GM19035 (cell line): ENCODE results near the gene MAP2K2.

Experiments used
- ATAC-seq: cut with Tn5 transposase; IDR thresholded peaks from one replicate; pipeline ENCODE4 v1.9.1; 2021; ENCODE audit not compliant: unreplicated experiment

Gene MAP2K2

DNA sequence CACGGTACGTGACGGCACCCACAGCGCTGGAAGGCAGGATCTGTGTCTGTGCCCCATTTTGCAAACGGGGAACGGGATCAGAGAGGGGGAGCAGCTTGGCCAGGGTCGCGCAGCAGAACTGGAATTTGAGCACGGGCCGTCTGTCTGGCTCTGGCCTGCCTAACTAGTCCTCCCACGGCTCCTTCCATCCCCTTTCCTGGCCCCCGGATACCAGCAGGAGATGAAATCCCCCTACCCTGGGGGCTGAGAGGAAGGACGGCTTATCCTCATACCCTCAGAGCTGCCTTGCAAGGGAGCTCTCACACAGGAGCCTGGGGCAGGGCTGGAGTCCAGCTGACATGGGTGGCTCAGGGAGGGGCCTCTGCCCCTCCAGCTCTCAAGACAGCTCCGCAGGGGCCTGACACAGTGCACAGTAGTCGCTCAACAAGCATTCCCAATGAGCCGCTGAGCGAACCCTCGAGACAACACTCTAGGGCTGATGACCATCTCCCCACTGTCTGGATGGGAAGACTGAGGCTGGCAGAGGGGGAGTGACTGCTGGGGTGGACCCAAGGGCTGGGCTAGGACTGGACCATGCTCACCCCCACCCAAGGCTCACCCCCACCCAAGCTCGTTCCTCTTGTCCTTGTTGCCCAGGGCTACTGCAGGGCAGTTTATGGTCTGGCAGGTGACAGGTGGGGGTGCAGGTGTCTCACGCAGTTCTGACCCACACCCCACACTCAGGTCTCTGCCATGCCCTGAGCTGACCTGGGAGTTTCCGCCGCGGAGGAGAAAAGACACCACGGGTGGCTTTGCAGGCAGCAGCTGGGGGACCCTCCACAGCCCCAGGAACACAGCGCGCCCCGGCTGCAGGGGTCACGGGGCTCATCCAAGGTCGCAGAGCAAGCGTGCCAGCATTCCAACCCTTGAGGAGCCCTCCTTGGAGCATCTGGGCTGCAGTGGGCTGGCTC lies 61.2 kb downstream of the MAP2K2 start:
- no peak for ATAC-seq

DNA sequence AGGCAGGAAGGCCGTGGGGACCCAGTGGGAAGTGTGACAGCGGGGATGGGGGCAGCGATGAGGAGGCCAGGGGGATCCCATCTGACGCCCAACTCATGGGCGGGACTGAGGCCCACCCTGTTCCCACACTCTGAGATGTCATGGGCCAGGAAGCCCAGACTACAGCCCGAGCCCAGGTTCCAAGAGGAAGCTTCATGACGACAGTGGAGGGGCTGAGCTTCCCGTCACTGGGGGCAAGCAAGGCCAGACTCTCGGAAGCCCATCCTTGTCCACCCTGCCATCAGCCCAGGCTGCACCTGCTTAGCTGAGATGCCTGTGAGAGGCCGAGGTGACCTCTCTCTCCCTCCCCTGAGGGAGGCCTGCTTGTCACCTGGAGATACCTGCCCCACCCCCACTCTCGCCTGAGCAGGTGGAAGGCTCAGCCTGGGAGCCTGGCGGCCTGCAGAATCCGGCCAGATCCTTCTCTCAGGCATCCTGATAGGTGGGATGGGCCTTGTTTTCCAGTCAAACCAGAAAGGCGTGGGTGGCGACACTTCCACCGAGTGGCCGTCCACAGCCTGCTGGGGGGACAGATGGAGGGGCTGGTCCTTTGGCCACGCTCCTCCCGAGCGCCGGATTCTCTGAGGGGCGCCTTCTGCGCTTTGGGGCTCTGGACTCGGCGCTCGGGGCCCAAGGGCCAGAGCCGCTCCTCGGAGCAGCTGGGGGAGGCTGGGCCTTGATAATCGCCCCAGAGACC lies 62.1 kb downstream of the MAP2K2 start:
- ATAC-seq: no peak

DNA sequence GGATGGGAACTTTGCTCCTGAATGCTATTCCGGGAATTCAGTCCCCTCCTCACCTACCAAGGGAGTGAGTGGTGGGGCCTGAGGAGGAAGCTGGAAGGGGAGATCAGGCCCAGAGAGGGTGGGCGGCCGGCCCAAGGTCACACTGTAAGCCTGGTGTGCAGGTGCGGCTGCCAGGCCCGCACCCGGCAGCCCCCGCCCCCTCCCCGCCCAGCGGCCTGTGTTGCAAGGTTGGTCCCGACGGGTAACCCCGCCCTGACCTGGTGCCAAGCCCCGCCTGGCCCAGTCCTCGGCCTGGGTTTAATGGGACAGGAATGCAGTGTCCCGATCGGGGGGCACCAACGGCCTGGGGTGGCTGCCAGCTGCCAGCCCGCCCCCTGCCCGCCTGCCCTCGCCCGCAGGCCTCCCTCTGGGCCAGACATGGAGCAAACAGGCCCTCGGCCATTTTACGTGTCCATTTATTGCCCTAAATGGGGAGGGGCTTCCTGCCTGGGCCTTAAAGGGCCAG lies 62.7 kb downstream of the MAP2K2 start:
- no peak for ATAC-seq

DNA sequence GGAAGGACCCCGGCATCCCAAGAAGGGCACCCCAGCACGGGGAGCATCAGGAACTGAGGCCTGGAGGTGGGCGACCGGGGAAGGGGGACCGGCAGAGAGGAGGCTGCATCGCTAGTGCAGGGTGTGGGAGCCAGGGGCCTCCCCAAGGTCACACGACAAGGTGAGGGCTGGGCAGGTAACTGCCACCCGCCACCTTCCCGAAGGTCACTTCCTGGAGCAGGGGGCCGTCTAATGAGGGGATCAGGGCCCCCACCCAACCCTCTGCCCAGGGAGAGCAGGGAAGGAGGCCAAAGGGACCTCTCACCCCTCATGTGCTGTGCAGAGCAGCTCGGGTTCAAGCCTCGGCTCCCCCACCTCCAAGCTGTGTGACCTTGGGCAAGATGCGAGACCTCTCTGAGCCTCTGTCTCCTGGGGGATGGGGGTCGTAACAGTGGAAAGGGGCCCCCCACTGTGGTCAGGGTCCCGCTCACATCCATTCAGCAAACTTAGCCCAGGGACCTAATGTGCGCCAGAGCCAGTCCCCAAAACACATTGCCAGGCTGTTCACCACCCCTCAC lies 63.2 kb downstream of the MAP2K2 start:
- no peak for ATAC-seq

DNA sequence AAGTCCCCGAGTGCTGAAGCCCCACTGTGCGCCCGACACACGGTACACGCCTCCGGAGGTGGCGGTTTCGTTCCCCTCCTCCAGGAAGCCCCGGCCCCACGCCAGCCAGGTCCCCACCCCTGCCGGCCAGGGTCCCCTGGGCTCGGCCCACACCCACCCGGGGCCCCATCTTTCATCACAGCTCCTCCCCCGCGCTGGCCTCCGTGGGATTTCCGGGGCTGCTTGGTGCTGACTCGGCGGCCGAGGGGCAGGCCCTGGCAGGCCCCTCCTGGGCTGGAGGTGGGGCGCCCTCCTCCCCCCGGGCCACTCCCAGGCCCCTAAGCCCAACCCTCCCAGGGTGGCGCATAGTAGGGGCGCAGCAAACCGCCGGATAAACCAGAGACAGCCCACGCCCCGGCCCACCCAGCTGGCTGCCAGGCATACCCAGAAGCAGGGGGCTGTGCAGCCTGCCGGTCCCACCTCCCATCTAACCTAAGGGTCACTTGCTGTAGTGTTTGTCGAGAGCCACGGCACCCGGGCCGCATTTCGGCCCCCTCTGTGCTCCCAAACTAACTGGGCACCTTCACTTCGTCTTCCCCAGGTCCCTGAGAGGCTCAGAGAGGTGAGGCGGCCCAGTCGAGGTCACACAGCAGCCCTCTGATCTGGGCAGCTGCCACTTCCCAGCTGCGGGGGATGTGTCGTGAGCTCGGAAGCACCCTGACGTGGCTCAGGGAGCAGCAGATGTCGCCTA lies 63.9 kb downstream of the MAP2K2 start:
- ATAC-seq: no peak

DNA sequence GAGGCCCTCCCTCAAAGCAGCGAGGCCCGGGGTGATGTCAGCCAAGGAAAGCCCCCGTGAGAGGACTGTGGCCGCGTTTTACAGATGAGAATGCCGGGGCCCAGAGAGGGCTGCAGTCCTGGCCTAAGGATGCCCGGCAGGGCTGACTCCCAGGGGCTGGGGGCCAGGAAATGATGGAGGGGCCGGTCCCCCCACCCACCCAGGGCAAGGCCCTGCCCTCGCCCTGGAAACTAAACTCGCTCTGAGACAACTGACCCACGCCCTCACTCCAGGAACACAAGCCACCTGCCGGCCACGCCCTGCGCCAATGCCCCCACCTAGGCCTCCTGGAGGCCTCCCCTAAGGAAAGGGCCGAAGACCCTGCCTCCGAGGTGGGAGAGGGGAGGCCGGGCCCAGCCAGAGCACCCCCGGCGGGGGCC lies 64.5 kb downstream of the MAP2K2 start:
- no peak for ATAC-seq

DNA sequence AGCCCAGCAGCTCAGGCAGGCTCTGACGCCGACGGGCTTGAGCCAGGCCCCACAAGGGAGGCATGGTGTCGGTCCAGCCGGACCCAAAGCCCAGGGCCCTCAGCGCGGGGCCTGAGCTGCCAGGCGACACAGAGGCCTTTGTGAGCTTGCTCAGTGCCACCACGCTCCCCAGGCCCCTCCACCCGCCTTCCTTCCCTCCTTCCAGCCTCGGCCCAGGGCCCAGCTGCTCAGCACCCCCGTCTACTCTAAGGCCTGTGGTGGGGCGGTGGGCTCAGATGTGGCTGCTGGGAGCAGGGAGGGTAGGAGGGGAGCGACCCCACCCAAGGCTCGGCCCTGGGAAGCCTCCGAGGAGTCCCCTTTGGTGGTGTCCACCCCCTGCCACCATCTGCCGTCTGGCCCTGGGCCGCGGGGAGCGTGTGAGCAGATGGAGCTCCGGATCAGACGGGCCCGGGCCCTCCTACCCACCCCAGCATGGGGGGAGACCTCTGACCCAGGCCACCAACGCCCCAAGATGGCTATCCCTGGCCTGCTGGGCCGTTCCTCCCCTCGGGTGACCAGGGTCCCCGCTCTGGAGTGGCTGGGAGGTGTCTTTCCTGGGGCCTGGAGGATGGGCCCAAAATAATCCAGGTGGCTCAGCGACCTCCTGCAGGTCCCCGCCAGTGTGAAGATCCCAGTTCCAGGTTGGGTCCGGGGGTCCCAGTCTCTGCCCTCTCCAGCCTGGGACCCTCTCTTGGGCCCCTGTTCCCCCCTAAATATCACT lies 65.0 kb downstream of the MAP2K2 start:
- no peak for ATAC-seq

DNA sequence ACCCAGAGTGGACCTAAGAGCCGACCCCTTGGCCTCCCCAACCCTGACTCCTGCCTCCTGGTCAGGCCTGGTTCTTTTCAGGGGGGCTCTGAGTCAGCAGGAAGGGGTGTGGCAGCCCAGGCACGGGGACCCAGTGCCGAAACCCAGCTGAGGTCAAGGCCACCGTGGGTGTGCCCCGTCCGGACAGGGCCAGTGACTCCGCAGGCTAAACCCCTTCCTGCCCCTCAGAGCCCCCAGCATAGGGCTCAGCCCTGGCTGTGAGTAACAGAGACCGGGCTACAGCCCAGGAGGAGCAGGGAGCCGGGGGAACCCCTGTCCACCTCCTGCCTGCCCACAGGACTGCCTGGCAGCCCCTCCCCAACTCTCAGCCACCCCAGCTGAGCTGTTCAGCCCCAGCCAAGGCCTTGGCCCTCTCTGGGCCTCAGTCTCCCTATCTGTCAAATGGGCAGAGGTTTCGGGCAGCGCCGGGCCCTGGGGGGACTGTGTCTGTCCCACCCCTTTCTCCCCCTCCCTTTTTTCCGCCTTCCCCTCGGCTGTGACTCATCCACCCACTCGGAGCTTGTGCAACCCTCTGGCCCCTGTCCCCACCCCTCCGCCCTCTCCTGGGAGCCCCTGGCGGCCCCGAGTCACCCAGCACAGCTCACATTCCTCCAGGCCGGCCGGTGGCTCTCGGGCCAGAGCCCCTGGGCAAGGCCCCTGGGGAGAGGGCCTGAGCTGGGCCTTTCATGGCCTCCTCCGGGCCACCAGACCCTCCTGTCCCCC lies 65.8 kb downstream of the MAP2K2 start:
- ATAC-seq: no peak

DNA sequence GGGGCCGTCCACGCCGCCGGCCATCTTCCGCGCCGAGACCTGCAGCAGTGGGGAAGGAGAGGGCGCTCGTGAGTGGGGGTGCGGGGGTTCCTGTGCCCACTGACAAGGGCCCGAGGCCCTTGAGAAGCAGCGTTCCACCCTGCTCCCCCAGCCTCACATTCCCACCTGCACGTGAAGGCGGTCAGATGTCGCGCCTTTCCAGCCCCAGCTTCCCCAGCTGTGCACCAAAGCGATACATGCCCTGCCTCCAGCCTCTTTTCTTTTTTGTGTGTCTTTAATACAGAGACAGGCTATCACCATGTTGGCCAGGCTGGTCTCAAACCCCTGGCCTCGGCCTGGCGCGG lies 68.7 kb downstream of the MAP2K2 start:
- no peak for ATAC-seq

DNA sequence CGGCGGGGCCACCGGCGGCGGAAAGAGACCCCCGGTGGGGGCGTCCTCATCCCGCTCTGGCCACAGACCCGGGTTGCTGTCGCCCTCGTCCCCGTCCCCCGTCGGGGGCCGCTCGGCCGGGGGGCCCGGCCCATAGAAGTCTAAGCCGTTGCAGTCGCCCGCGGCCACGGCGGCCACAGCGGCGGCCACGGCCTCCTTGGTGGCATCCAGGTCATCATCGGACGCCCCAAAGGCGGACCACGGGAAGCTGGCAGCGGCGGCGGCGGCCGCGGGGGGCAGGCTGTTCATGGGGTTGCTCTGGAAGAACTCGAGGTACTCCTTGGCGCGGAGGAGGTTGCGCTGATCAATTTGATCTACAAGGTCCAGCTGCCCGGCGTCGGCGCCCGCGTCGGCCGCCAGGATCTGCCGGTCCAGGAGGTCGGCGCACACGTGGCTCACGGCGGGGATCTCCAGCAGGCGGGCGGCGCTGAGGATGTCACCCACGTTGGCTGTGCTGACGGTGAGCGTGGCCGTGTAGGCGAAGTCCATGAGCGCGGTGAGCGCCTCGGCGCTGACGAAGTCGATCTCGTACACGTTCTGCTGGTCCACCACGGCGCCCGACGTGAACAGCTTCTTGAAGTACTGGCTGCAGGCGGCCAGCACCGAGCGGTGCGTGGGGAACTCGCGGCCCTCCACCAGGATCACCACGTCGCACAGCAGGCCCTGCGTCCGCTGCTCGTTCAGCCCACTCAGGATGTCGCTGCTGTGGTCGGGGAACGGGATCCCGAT lies 69.3 kb downstream of the MAP2K2 start:
- no peak for ATAC-seq

DNA sequence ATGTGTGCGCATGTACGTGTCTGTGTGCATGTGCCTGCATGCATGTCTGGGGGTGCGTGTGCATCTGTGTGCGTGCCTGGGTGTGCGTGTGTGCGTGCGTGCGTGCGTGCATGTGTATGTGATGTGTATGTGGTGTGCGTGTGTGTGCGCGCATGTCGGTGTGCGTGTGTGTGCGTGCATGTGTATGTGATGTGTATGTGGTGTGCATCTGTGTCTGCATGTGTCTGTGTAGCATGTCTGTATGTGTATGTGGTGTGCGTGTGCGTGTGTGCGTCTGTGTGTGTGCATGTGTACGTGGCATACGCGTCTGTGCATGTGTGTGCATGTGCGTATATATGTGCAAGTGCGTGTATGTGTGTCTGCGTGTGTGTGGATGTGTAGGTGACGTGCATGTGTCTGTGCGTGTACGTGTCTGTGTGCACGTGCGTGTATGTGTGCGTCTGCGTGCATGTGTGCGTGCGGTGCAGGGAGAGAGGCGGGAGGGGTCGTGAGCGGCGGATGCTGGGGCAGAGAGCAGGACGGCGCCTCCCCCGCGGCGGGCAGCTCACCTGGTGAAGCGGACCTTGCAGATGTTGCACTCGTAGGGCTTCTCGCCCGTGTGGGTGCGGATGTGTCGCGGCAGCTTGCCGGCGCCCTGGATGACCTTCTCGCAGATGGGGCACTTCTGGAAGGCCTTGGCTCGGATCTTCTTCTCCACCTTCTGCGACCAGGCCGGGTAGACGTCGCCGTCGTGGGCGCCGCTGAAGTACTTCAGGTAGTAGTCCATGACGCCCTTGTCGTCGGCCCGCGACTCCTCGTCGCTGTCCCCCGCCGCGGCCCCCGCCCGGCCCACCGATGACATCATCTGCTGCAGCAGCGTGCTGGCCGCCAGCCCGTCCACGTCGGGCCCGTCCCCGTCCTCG lies 70.2 kb downstream of the MAP2K2 start:
- no peak for ATAC-seq

DNA sequence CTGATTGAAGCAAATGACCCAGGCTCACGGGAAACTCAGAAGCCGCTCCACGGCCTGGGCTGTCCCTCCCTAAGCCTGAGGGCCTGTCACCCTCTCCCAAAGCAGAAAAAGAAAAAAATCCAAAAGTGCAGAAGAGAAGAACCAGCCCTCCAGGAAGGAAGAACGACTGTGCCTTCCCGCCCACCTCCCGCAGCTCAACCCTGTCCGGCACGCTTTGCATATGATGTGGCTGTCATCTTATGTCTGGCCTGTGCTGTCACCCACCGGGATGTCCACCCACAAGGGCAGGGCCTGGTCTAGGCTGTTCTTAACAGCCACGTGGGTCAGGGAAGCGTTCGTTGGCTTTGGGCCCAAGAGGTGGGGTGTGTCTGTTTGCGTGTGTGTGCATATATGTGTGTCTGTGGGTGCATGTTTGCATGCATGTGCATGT lies 70.9 kb downstream of the MAP2K2 start:
- ATAC-seq: no peak

DNA sequence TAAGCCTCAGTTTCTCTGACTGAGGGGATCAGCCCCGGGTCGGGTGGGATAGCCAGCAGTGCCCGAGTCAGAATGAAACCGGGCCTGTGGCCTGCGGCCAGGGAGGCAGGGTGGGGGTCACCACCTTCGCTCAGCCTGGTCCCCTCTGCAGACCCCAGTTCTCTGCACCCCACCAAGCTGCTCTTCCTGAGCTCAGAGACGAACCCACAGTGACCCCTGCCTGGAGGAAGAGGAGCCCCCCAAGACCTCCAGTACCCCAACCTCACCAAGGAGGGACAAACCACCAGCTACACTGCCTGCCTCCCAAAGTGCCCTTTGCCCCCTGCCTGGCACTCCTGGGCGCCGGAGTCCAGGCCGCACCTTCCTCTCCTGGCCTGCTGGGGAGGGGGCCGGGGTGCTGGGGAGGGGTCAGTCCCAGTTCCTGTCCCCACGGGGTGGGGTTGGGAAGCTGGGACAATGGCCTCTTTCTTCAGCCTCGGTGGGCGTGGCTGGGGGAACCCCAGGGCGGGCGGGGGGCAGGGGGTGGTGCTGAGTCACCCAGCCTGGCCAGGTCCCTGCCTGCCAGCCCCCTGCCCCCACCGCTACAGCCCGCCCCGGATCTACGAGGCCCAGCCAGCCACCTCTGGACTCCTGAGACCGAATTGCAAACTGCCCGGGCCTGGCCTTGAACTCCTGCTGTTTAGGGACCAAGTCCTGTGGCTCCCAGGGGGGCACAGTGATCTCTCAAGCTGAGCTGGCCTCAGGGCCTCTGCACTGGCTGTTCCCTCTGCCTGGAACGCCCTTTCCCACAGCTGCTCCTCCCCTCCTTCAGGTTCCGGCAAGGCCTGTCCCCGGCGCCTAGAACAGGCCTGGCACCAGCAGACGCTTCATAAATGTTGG lies 71.6 kb downstream of the MAP2K2 start:
- ATAC-seq: no peak

DNA sequence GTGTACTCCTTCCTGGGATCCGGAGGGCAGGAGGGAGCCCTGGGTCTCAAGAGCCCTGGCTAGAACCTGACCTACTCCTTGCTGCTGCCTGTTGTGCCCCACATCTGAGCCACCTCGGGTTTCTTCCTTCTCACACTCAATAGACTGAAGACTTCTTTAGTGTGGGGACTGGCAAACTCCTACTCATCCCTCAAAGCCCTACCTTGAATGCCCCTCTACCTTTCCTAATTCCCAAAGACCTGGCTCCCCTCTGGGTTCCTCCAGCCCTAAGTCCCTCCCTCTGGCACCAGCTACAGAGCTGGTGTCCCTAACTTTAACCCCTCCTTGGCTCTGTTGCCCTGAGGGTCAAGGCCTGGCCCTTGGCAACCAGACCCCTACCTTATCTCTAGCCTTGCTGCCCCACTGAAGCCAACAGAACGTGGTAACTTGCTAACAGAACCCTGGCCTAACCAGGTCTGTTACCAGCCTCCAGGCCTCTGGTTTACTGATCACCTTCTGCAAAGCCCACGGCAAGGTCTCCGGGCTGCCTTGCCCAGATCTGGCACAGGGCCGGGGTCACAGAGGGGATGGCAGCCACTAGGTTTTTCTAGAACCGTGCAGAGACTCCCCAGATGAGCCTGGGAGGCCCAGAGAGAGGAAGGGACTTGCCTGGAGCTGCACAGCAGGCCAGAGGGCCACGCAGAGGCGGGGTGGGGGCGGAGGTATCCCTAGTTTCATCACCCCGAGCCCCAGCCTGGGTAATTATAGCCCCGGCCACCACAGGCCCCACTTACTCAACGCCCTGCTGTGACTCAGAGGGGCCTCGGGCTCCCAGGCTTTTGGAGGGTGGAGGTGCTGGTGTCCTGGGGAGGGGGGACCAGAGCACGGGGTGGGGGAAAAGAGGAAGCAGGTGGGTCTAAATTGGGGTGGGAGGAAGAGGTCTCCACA lies 72.5 kb downstream of the MAP2K2 start:
- ATAC-seq: no peak

DNA sequence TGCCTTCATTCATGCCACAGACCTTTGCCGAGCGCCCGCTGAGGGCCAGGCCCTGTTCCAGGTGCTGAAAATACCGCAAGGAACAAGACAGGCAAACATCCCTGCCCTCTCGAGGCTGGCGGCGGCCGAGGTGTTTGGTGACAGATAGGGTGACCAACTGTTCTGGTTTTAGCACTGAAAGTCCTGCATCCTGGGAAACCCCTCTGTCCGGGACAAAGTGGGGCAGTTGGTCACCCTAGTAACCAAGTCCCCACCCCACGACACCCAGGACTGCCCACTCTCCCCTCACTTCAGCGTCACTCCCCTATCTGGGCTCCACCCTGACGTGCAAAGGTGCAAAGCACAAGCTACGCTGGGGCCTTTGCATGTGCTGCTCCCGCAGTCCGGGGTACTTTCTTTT lies 74.5 kb downstream of the MAP2K2 start:
- no peak for ATAC-seq
